GM12892 (cell line): ENCODE data around the gene TBX15.

ENCODE experiments used
- POLR2A ChIP-seq: IDR thresholded peaks from 2 replicates; pipeline ENCODE4 v1.6.1; 2011; ENCODE audit warnings: low read depth, low read length, control low read depth
- POLR2AphosphoS5 ChIP-seq: IDR thresholded peaks from 2 replicates; pipeline ENCODE4 v1.6.1; 2011; ENCODE audit warnings: low read depth, low read length, control low read depth
- TAF1 ChIP-seq: IDR thresholded peaks from 2 replicates; pipeline ENCODE4 v1.6.1; 2011; ENCODE audit warnings: low read depth, mild to moderate bottlenecking, control low read depth, low read length, borderline replicate concordance

DNA sequence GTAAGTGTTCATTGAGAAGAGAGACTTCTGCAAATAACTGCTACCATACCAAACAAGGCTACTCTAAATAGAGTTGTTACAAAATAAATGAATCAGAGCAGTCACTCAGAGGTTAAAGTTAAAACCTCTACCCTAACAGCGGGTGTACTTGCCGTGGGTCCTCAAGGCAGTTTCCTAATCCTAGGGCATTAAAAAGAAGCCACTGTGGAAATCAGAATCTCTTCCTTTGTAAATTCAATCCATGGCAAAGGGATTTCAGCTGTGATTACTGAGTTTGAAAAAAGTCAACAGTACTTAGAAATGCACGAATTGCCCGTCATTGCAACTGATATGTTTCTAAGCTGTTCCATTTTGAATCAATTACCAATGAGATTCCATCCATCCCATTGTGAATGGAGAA is 13.5 kb downstream of the TBX15 start:
- TF ChIP-seq POLR2A: no peak
- no peak for TF ChIP-seq TAF1
- no peak for TF ChIP-seq POLR2AphosphoS5
